ENCODE measurements around the gene CEP192.
"Not testable (repeated sequence)": the region's sequence is repeated elsewhere in the genome, so short reads cannot be mapped to it uniquely, and the experiment has no call there.

The CEP192 gene

DNA sequence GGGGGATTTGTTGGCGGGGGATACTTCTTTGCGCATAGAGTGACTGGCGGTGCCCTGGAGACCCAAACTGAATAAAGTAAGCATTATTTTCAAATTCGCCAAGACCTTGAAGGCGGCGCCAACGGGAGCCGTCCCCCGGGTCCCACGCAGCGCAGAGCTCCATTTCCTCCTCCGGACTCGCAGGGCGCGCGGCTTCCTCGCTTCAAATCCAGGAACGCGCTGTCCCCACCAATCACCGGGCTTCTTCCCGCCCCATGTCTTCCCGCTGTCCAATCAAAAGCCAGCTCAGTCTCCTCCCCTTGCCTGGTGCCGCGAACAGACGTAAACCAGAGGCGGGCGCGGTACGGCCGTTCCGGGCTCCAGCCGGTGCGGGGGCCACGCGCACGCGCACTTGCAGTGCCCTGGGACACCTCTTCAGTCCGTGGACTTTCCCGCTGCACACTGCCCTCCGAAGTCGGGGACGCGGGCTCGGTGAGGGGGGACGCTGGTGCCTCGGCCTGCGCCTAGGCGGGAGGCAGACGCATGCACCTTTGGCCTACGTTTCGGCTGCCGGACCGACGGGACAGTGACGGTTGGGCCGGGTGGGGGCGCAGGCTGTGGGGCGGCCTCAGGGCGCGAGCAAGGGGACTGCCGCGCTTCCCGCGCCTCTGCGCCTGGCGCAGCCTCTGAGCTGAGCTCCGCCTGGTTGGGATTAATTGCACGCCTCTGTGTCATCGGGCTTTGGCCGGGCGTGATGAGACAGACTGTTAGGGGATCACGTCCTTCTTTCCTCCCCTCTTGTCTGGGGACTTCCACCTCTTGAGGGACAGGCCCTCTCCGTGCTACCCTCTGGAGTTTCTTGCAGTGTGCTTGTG is at the start of gene CEP192:
Gene CEP192 (plus strand): TSS at position 396 of the 854 bp plus-strand sequence. CDS start 8,063 bp downstream, outside the sequence.
- DNase-seq (ENCODE audit: low spot score) (peak; percentile 95), FAIRE-seq (peak; percentile 87)

- DNase-seq (ENCODE audit: low spot score): peak; percentile 7
Observed at GRCh38 chr18:12943215-12943614, 47.9 kb upstream of the CEP192 start.

DNA sequence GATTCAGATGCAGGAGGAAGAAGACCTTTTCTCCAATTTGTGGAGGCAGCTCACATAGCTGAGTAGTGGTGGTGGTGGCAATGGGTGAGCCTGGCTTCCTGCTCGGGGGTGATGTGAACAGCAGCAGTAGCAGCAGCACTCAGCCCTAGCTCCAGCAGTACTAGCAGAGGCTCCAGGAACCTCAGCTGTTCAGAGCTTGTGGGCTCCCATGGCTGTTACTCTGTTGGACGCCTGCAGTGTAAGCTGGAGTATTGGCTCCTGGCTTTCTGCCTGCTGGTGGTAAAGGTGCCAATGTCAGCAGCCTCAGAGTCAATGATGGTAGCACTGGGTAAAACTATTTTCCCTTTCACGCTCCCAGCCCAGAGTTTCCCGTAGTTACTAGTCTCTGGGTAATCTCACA is 46.5 kb upstream of the CEP192 start:
- DNase-seq (ENCODE audit: low spot score): no peak
- FAIRE-seq: no peak

More at GRCh38 chr18:12943215-12943614, 47.9 kb upstream of the CEP192 start:
- FAIRE-seq: no peak

DNA sequence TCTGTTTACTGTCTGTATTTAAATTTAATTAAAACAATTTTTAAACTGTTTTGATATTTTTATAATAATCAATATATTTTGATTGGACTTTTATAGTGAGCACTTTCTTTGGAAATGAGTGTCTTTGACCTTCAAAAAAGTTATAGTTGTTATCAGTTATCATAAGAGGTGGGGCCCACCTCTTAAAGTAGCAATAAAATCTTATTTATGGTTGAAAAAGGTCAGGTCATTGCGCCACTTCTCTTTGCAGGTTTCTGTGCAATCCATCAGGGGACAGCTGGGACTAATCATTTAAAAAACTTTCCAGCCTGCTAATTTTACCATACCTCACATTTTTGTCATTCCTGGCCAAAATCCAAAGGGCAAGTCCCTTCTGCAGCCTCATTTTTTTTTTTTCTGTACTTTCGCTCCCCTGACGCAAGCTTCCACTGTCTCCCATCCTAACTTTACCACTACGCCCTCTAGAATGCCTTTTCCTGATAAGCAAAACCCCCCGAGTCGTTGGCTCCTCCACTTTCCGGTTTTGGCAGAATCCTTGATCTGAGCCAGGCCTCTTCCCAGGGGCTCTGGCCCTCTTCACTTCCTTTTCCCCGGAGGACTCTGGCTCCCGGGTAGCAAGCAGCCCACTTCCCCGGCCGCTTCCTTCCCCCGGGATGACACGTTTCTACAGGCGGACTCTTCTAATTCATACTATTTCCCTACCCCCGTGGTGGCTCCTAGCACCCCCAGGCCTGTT is 44.4 kb upstream of the CEP192 start:
- FAIRE-seq: no peak

DNA sequence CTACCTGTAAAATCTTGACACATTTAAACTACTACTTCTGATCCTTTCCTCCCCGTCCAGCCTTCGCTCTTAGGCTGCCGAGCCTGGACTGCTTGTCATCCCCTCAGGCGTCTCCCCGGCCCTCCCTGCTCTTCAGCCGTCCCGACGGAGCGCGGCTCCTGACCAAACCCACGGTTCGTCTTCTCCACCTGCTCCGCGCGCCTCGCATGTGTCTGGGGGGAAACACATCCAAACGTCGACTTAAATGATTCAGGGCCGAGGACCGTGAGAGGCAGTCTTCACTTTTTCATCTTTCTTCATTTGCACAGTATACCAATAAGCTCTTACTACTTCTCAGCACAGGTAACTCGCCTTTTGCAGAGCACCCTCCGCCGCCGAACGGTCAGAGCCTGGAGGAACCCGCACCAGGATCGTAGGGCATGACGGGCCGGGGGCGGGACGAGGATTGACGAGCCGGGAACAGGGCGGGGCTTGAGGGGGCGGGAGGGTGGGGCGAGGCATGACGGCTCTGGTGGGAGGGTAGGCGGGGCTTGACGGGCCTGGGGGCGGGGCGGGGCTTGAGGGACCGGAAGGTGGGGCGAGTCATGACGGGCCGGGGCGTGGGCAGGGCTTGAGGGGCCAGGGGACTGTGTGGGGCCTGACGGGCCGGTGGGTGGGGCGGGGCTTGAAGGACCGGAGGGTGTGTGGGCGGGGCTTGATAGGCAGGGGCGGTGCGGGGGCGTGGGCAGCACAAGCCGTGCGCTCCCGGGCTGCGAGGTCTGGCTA is 43.7 kb upstream of the CEP192 start, which contains the start of gene SEH1L:
Gene SEH1L (plus strand): TSS at position 727 of the 765 bp plus-strand sequence. CDS start 111 bp downstream, outside the sequence.
- FAIRE-seq (no peak), DNase-seq (ENCODE audit: low spot score) (peak; percentile 86)

More for the DNA sequence above, 44.4 kb upstream of the CEP192 start:
- peak; percentile 39 for DNase-seq (ENCODE audit: low spot score)

- FAIRE-seq: no peak
Observed at GRCh38 chr18:12948050-12948804, 42.9 kb upstream of the CEP192 start.

GRCh38 chr18:12958478-12958877 is 32.7 kb upstream of the CEP192 start:
- no peak for DNase-seq (ENCODE audit: low spot score)
- FAIRE-seq: no peak

More at GRCh38 chr18:12948050-12948804, 42.9 kb upstream of the CEP192 start:
- peak; percentile 82 for DNase-seq (ENCODE audit: low spot score)

DNA sequence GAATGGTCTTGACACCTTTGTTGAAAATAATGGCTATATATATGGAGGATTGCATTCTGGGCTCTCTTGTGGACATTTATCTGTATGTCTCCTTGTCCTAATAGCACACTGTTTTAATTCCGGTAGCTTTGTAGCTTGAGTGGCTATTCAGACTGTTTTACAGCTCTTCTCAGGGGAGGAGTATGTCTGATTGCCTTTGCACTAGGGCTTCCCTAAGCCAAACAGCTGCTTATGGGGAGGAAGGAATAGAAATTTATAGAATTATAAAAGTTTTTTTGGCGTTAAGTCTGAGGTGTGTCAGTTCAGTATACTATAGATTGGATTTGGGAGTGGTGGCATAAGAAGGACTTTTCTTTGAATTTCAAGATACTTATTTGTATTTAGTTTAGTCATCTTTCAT is 30.8 kb upstream of the CEP192 start:
- DNase-seq (ENCODE audit: low spot score) (no peak), FAIRE-seq (no peak)

- FAIRE-seq: no peak
- DNase-seq (ENCODE audit: low spot score): no peak
Observed at GRCh38 chr18:12960853-12961397, 30.2 kb upstream of the CEP192 start.

- DNase-seq (ENCODE audit: low spot score): no peak
- FAIRE-seq: no peak
Observed at GRCh38 chr18:12963069-12963468, 28.1 kb upstream of the CEP192 start.

DNA sequence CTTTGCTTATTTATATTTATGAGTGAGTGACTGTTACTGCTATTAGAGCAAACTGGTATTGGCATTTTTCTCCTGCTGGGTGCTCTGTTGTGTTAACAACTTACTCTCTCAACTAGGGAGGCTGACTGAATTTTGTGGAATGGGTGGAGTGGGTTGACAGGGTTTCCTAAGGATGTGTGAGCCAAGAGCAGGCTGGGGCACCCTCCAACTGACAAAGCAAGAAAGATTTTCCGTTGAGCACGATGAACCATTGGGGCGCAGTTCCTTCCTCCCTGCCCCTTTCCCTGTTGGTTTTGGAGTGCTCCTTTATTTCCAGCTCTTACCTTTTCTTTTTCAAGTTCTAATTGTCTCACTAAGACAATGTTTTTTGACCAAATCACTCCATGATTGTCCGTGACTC is 23.0 kb upstream of the CEP192 start:
- DNase-seq (ENCODE audit: low spot score) (no peak), FAIRE-seq (no peak)

GRCh38 chr18:12968619-12969018 is 22.5 kb upstream of the CEP192 start:
- FAIRE-seq (no peak), DNase-seq (ENCODE audit: low spot score) (no peak)

- DNase-seq (ENCODE audit: low spot score): no peak
- FAIRE-seq: no peak
Observed at GRCh38 chr18:12973562-12974213, 17.5 kb upstream of the CEP192 start.

DNA sequence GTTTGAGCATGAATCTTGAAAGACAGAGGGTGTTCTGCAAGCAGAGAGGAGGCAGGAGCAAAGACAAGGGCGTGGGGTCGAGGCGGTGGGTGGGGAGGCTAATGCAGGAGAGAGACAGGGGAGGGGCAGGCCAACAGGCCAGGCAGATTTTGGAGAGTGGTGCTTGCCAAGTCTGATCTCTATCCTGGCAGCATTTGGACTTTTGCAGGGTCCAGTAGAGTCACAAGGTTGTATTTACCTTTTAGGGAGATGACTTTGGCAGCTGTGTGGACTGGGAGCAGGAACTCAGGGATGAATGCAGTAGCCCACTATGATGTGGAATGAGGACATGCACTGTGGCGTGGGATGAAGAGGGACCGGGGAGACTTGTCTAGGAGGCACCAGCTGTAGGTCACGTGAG is 15.7 kb upstream of the CEP192 start:
- no peak for FAIRE-seq
- no peak for DNase-seq (ENCODE audit: low spot score)

- FAIRE-seq: no peak
- DNase-seq (ENCODE audit: low spot score): no peak
Observed at GRCh38 chr18:12976305-12976704, 14.9 kb upstream of the CEP192 start.

- not testable (repeated sequence) for FAIRE-seq; DNase-seq (ENCODE audit: low spot score)
Observed at GRCh38 chr18:12980065-12980464, 11.1 kb upstream of the CEP192 start.

DNA sequence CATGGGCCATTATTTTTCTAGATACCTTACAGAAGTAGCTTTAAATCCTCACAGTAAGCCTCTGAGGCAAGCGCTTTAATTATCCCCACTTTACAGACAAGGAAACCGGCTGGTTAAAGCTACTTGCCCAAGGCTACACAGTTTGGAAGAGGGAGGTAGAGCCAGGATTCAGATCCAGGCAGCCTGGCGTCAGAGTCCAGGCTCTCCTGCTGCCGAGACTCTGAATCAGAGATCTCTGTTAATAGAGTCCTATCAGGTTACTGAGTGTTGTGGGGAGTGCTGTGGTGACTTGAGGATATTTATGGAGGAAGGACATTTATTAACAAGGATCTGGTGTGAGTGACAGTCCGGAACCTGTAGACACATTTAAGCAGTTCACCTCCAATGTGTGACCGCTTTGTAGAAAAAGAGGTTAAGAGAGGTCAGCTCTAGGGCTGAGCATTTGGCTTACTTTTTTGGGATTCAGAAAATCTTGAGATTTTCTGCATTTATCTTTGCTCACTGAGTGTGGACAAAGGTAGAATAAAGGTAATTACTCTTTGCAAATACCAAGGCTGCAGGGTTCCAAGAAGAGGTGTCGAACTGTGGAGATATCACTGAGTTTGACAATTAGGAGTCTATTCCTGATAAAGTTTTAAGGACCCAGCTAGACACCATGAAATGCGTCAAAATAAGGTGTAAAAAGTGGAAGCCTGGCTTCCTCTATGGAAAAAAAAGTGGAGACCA is 1.6 kb upstream of the CEP192 start:
- FAIRE-seq: no peak
- DNase-seq (ENCODE audit: low spot score): no peak

DNA sequence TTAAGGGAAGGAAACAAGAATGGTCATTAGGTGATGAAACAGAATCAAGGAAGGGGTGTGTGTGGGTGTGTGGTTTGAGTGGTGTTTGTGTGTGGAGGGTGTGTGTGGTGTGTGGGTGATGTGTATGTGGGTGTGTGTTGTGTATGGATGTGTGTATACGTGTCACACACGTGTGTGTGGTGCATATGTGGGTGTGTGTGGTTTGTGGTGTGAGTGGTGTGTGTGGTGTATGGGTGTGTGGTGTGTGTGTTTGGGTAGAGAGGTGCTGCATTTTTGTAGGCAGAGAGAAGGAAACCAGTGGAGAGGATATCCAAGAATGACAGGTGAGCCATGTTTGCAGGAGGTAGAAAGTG is 1.1 kb upstream of the CEP192 start:
- DNase-seq (ENCODE audit: low spot score) (no peak), FAIRE-seq (no peak)

GRCh38 chr18:12990641-12990966 is 558 bp upstream of the CEP192 start:
- DNase-seq (ENCODE audit: low spot score): no peak
- no peak for FAIRE-seq

DNA sequence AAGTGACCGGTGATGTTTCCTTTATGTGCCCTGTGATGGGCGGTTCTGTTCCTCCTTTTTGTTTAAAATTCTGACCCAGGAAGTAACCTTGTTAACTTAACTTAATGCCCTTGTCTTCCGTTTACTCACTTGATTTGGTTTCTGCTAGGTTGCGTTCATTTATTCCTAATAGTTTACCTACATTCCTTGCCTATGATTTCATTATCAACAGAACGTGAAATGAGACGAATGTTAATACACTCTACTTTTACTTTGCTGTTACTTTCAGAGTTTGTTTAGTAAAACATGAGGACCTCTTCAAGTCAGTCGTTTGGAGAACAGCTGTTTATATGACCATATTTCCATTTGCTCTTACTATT is 638 bp downstream of the CEP192 start:
- DNase-seq (ENCODE audit: low spot score): no peak
- no peak for FAIRE-seq
